Measurements from ENCODE around the gene MCM9. TPM values are rescaled to one million over a fixed set of nuclear protein-coding genes. Genes with fewer than 3 reads are reported as not detected.

Gene MCM9
- total RNA-seq, 2 donors from 2014 or later = 17.8 to 21.2 TPM

DNA sequence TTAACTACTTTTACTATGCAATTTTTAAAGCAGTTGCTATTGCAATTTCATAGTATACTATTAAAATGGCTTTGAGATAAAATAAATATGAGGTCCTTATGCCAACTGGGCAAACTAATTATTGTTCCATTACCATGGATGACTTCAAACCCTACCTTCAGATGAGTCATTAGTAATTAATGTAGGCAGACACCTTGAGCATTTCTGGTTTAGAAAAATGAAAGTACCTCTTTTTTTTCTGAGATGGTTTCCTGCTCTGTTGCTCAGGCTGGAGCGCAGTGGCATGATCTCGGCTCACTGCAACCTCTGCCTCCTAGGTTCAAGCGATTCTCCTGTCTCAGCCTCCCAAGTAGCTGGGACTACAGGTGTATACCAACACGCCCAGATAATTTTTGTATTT lies 29.1 kb downstream of the MCM9 start:
- TF ChIP-seq, protein P1, sequence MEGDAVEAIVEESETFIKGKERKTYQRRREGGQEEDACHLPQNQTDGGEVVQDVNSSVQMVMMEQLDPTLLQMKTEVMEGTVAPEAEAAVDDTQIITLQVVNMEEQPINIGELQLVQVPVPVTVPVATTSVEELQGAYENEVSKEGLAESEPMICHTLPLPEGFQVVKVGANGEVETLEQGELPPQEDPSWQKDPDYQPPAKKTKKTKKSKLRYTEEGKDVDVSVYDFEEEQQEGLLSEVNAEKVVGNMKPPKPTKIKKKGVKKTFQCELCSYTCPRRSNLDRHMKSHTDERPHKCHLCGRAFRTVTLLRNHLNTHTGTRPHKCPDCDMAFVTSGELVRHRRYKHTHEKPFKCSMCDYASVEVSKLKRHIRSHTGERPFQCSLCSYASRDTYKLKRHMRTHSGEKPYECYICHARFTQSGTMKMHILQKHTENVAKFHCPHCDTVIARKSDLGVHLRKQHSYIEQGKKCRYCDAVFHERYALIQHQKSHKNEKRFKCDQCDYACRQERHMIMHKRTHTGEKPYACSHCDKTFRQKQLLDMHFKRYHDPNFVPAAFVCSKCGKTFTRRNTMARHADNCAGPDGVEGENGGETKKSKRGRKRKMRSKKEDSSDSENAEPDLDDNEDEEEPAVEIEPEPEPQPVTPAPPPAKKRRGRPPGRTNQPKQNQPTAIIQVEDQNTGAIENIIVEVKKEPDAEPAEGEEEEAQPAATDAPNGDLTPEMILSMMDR (conservative IDR thresholded peaks at IDR 0.05) = no peak
- no peak overlapping the region for H3K27ac ChIP-seq (ENCODE audit: low read depth, low read length)
- peaks cover 92% of the 10 kb centered on the region for H3K36me3 ChIP-seq (ENCODE audit: control insufficient read depth, insufficient read depth, low read length)
- H3K36me3 Mint-ChIP-seq (ENCODE audit: low read depth) = peaks cover 79% of the 10 kb centered on the region
- no peaks in the 10 kb centered on the region for H3K9me3 ChIP-seq (ENCODE audit: control insufficient read depth, low read length)
- H3K9ac ChIP-seq (ENCODE audit: extremely low read depth, low read length, poor library complexity, severe bottlenecking) = no peak overlapping the region
- no peaks in the 10 kb centered on the region for H3K9me3 Mint-ChIP-seq
- DNase-seq = no peak
- 80 to 93% methylated on average over 1 to 4 of the region's 4 CpGs for WGBS, 2 experiments (ENCODE audit: insufficient coverage in 1 of 2, insufficient read length in 1 of 2)
- H3K4me1 Mint-ChIP-seq = peaks cover 23% of the 10 kb centered on the region
- H3K27ac Mint-ChIP-seq = no peak overlapping the region
- no peak overlapping the region for H3K4me3 Mint-ChIP-seq
- H3K27me3 ChIP-seq (ENCODE audit: control insufficient read depth, insufficient read depth, low read length, poor library complexity, severe bottlenecking) = no peaks in the 10 kb centered on the region
- H3K4me3 ChIP-seq (ENCODE audit: low read length) = no peak overlapping the region
- peaks cover 6% of the 10 kb centered on the region for H3K4me1 ChIP-seq (ENCODE audit: control insufficient read depth, insufficient read depth, low read length)
- no peaks in the 10 kb centered on the region for H3K27me3 Mint-ChIP-seq (ENCODE audit: insufficient read depth)

DNA sequence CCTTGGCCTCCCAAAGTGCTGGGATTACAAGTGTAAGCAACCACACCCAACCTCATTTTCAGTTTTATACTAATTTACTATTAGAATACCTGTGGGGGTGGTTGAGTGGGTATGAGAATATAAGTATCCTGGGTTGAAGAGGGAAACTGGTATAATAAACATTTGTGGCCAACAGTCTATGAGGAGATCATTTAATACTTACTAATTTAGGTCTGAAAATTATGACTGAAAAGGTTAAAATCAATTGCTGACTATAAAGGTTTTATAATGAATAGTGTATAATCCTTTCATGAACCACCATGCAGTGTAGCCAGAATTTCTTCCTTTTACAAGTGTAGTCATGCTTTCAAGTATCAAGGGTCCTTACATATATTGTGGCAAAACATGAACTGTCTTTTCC lies 29.9 kb downstream of the MCM9 start:
- TF ChIP-seq, protein P1 (conservative IDR thresholded peaks at IDR 0.05) = no peak
- Mint-ChIP-seq H3K27ac (no peak overlapping the region), H3K4me1 (peaks cover 30% of the 10 kb centered on the region), H3K27me3 (ENCODE audit: insufficient read depth) (no peaks in the 10 kb centered on the region), H3K9me3 (no peaks in the 10 kb centered on the region), H3K4me3 (no peak overlapping the region), H3K36me3 (ENCODE audit: low read depth) (peaks cover 77% of the 10 kb centered on the region)
- Histone ChIP-seq H3K27ac (ENCODE audit: low read depth, low read length) (no peak overlapping the region), H3K27me3 (ENCODE audit: control insufficient read depth, insufficient read depth, low read length, poor library complexity, severe bottlenecking) (no peaks in the 10 kb centered on the region), H3K9me3 (ENCODE audit: control insufficient read depth, low read length) (no peaks in the 10 kb centered on the region), H3K36me3 (ENCODE audit: control insufficient read depth, insufficient read depth, low read length) (peaks cover 92% of the 10 kb centered on the region), H3K4me1 (ENCODE audit: control insufficient read depth, insufficient read depth, low read length) (peaks cover 10% of the 10 kb centered on the region), H3K9ac (ENCODE audit: extremely low read depth, low read length, poor library complexity, severe bottlenecking) (no peak overlapping the region), H3K4me3 (ENCODE audit: low read length) (no peak overlapping the region)
- no peak for DNase-seq

- peak; percentile 64 for DNase-seq
- no peak overlapping the region for H3K27ac ChIP-seq (ENCODE audit: low read depth, low read length)
- no peak overlapping the region for H3K4me3 Mint-ChIP-seq
- H3K27me3 Mint-ChIP-seq (ENCODE audit: insufficient read depth) = no peaks in the 10 kb centered on the region
- H3K27me3 ChIP-seq (ENCODE audit: control insufficient read depth, insufficient read depth, low read length, poor library complexity, severe bottlenecking) = no peaks in the 10 kb centered on the region
- H3K4me1 ChIP-seq (ENCODE audit: control insufficient read depth, insufficient read depth, low read length) = peaks cover 14% of the 10 kb centered on the region
- H3K9ac ChIP-seq (ENCODE audit: extremely low read depth, low read length, poor library complexity, severe bottlenecking) = no peak overlapping the region
- TF ChIP-seq, protein P1 (conservative IDR thresholded peaks at IDR 0.05) = no peak
- H3K27ac Mint-ChIP-seq = peak overlapping the region; percentile 16
- H3K4me1 Mint-ChIP-seq = peaks cover 42% of the 10 kb centered on the region
- WGBS, 2 experiments (ENCODE audit: insufficient coverage in 1 of 2, insufficient read length in 1 of 2) = 65 to 90% methylated on average over 2 to 6 of the region's 6 CpGs
- peaks cover 94% of the 10 kb centered on the region for H3K36me3 ChIP-seq (ENCODE audit: control insufficient read depth, insufficient read depth, low read length)
- no peaks in the 10 kb centered on the region for H3K9me3 ChIP-seq (ENCODE audit: control insufficient read depth, low read length)
- peak overlapping the region; percentile 9 for H3K4me3 ChIP-seq (ENCODE audit: low read length)
- H3K36me3 Mint-ChIP-seq (ENCODE audit: low read depth) = peaks cover 75% of the 10 kb centered on the region
- no peaks in the 10 kb centered on the region for H3K9me3 Mint-ChIP-seq
These were observed 31.3 kb downstream of the MCM9 start for GRCh38 chr6:118903691-118904090.
